SJSA1 (cell line): ENCODE results near the gene DST. TPM values are rescaled to one million over a fixed set of nuclear protein-coding genes. Genes with fewer than 3 reads are reported as not detected.
A peak's percentile ranks its signal among the peaks of the same experiment; 100 is the strongest.

Experiments used
- DNase-seq, 2 experiments: peaks; one replicate each; pipeline ENCODE4 v3.0.0-alpha.2; 2015 to 2020; ENCODE audit warnings: low spot score in 2 of 2, low read depth in 1 of 2
- H3K27ac ChIP-seq: fragments of 250-450 bp; sonication (Bioruptor Pico); 2 replicates; pipeline ENCODE4 v1.5.1; 2020; ENCODE audit warnings: mild to moderate bottlenecking, moderate library complexity
- H3K27me3 ChIP-seq: fragments of 250-450 bp; sonication (Bioruptor Pico); replicated peaks from 2 replicates; pipeline ENCODE4 v1.5.1; 2020; ENCODE audit warnings: mild to moderate bottlenecking, moderate library complexity
- H3K36me3 ChIP-seq: fragments of 250-450 bp; sonication (Bioruptor Pico); 2 replicates; pipeline ENCODE4 v1.5.1; 2020; ENCODE audit warnings: mild to moderate bottlenecking
- H3K4me1 ChIP-seq: fragments of 250-450 bp; sonication (Bioruptor Pico); replicated peaks from 2 replicates; pipeline ENCODE4 v1.6.1; 2021; ENCODE audit warnings: mild to moderate bottlenecking
- H3K4me3 ChIP-seq: fragments of 250-450 bp; sonication (Bioruptor Pico); 2 replicates; pipeline ENCODE4 v1.5.1; 2020; ENCODE audit warnings: mild to moderate bottlenecking
- H3K9me3 ChIP-seq: fragments of 250-450 bp; sonication (Bioruptor Pico); replicated peaks from 2 replicates; pipeline ENCODE4 v1.5.1; 2020; ENCODE audit warnings: mild to moderate bottlenecking
- total RNA-seq: library from RNA; depleted of rRNA; stranded (reverse); fragments of >200 nt; shearing (Covaris generic); gene quantifications from 2 replicates; pipeline ENCODE4 v1.2.3, GENCODE V29; 2014

DST gene
- total RNA-seq, 1 experiment from 2014 or later: 160 TPM

GRCh38 chr6:56628105-56628504 is 14.6 kb downstream of the DST start:
- H3K27ac ChIP-seq: no peak overlapping the region
- peaks cover 88% of the 10 kb centered on the region for H3K36me3 ChIP-seq
- DNase-seq: no peak
- H3K4me3 ChIP-seq: no peak overlapping the region
- no peaks in the 10 kb centered on the region for H3K9me3 ChIP-seq
- H3K4me1 ChIP-seq: no peaks in the 10 kb centered on the region
- no peaks in the 10 kb centered on the region for H3K27me3 ChIP-seq

DNA sequence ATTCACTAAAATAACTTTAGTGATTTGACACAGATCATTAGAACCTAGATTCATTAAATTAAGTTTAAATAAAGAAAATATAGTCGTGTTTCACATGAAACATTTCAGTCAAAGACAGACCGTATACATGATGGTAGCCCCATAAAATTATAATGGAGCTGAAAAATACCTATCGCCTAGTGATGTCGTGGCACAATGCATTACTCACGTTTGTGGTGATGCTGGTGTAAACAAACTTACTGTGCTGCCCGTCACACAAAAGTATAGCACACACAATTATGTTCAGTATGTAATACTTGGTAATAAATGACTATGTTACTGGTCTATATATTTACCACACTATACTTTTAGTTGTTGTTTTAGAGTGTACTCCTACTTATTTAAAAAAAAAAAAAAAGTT is 17.3 kb downstream of the DST start:
- H3K27me3 ChIP-seq: no peaks in the 10 kb centered on the region
- no peaks in the 10 kb centered on the region for H3K4me1 ChIP-seq
- peaks cover 77% of the 10 kb centered on the region for H3K36me3 ChIP-seq
- H3K4me3 ChIP-seq: no peak overlapping the region
- peak in 1 of 2 experiments; percentile 20 for DNase-seq
- H3K9me3 ChIP-seq: no peaks in the 10 kb centered on the region
- H3K27ac ChIP-seq: 0 out of 2 replicates have a peak overlapping the region, but pooled peaks have one; percentile 2

- no peak overlapping the region for H3K27ac ChIP-seq
- H3K27me3 ChIP-seq: no peaks in the 10 kb centered on the region
- no peaks in the 10 kb centered on the region for H3K9me3 ChIP-seq
- H3K4me1 ChIP-seq: no peaks in the 10 kb centered on the region
- DNase-seq: no peak
- no peak overlapping the region for H3K4me3 ChIP-seq
- H3K36me3 ChIP-seq: peaks cover 79% of the 10 kb centered on the region
Observed at GRCh38 chr6:56624728-56625069, 18.0 kb downstream of the DST start.

DNA sequence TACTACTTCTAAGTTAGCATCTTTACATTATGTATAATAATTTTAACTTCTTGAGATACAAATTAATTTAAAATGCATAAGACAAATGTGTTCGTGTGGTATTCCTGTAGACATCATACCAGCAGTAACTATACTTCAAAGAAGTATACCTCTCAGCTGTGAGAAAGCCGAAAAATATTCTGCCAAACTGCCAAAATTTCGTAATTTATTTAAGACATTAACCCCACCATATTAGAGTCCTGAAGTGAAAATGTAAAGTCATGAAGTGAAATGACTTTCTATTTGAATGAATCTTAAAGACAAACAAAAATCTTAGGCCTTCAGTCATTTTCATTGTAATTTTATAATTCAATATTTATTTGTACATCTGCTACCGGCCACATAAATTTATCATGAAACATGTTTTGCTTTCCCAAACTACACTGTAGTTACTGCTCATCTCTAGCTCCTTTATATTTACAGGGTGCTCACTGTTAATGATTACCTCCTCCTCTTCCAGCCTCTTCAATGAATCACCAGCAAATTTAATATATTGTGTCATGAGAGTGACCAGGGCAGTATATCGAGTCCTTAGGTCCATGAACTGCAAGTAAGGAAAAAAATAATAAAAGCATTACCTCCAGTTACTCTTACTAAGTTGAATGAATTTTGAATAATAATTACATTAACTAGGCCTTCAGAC is 18.5 kb downstream of the DST start:
- no peaks in the 10 kb centered on the region for H3K9me3 ChIP-seq
- no peaks in the 10 kb centered on the region for H3K4me1 ChIP-seq
- H3K36me3 ChIP-seq: peaks cover 79% of the 10 kb centered on the region
- no peak overlapping the region for H3K27ac ChIP-seq
- no peak overlapping the region for H3K4me3 ChIP-seq
- no peaks in the 10 kb centered on the region for H3K27me3 ChIP-seq
- DNase-seq: no peak

GRCh38 chr6:56620229-56620868 is 22.3 kb downstream of the DST start:
- no peak overlapping the region for H3K4me3 ChIP-seq
- no peaks in the 10 kb centered on the region for H3K4me1 ChIP-seq
- no peak for DNase-seq
- H3K36me3 ChIP-seq: peaks cover 77% of the 10 kb centered on the region
- H3K27me3 ChIP-seq: no peaks in the 10 kb centered on the region
- no peaks in the 10 kb centered on the region for H3K9me3 ChIP-seq
- no peak overlapping the region for H3K27ac ChIP-seq

GRCh38 chr6:56618050-56618449 is 24.6 kb downstream of the DST start:
- no peak overlapping the region for H3K4me3 ChIP-seq

GRCh38 chr6:56616967-56617366 is 25.7 kb downstream of the DST start:
- no peak for DNase-seq
- Histone ChIP-seq H3K27ac (no peak overlapping the region), H3K9me3 (no peaks in the 10 kb centered on the region), H3K36me3 (peaks cover 73% of the 10 kb centered on the region), H3K4me3 (no peak overlapping the region), H3K27me3 (no peaks in the 10 kb centered on the region), H3K4me1 (no peaks in the 10 kb centered on the region)

More at GRCh38 chr6:56618050-56618449, 24.6 kb downstream of the DST start:
- Histone ChIP-seq H3K27ac (no peak overlapping the region), H3K9me3 (no peaks in the 10 kb centered on the region), H3K4me1 (no peaks in the 10 kb centered on the region), H3K27me3 (no peaks in the 10 kb centered on the region), H3K36me3 (peaks cover 73% of the 10 kb centered on the region)
- no peak for DNase-seq

DNA sequence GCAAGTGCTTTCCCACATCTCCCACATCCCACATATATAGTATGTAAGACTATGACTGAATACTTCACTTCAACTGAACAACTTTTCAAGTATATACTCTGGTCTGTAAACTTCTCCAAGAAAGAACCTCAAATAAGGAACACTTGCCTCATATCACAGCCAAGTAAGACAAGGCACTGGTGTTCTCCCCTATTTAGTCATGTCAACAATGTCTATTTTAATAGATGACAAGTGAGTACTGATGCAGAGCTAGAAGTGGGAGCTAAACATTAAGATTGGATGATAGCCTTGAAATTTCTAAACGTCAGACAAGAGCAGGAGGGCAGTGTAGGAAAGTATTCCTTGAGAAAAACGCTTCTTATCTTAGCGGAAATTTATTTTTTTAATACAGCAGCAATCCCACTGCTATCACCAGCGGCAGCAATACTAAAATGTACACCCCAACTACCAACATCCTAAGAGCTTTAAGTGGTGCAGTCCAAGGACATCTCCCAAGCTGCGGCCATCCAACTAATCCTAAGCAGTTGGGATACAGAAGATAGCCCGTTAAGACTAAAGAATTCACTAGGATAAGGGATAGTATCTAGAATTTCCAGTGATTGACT is 29.3 kb downstream of the DST start:
- Histone ChIP-seq H3K4me3 (no peak overlapping the region), H3K4me1 (no peaks in the 10 kb centered on the region), H3K36me3 (peaks cover 65% of the 10 kb centered on the region), H3K27me3 (no peaks in the 10 kb centered on the region), H3K9me3 (no peaks in the 10 kb centered on the region), H3K27ac (no peak overlapping the region)
- no peak for DNase-seq

GRCh38 chr6:56608332-56608731 is 34.4 kb downstream of the DST start:
- no peak for DNase-seq
- no peaks in the 10 kb centered on the region for H3K27me3 ChIP-seq
- H3K36me3 ChIP-seq: peaks cover 62% of the 10 kb centered on the region
- H3K4me3 ChIP-seq: no peak overlapping the region
- no peaks in the 10 kb centered on the region for H3K4me1 ChIP-seq
- no peaks in the 10 kb centered on the region for H3K9me3 ChIP-seq
- H3K27ac ChIP-seq: no peak overlapping the region

- peaks cover 71% of the 10 kb centered on the region for H3K36me3 ChIP-seq
Observed at GRCh38 chr6:56607111-56607752, 35.5 kb downstream of the DST start.

GRCh38 chr6:56605435-56605834 is 37.3 kb downstream of the DST start:
- no peak overlapping the region for H3K27ac ChIP-seq
- H3K4me1 ChIP-seq: no peaks in the 10 kb centered on the region
- H3K27me3 ChIP-seq: no peaks in the 10 kb centered on the region
- H3K9me3 ChIP-seq: no peaks in the 10 kb centered on the region
- peaks cover 78% of the 10 kb centered on the region for H3K36me3 ChIP-seq
- DNase-seq: no peak
- H3K4me3 ChIP-seq: no peak overlapping the region

More at GRCh38 chr6:56607111-56607752, 35.5 kb downstream of the DST start:
- H3K27ac ChIP-seq: no peak overlapping the region
- H3K4me3 ChIP-seq: no peak overlapping the region
- H3K4me1 ChIP-seq: no peaks in the 10 kb centered on the region
- no peak for DNase-seq
- H3K27me3 ChIP-seq: no peaks in the 10 kb centered on the region
- no peaks in the 10 kb centered on the region for H3K9me3 ChIP-seq

GRCh38 chr6:56604186-56604585 is 38.5 kb downstream of the DST start:
- Histone ChIP-seq H3K27ac (no peak overlapping the region), H3K9me3 (no peaks in the 10 kb centered on the region), H3K4me3 (no peak overlapping the region), H3K36me3 (peaks cover 85% of the 10 kb centered on the region), H3K4me1 (no peaks in the 10 kb centered on the region), H3K27me3 (no peaks in the 10 kb centered on the region)
- no peak for DNase-seq

DNA sequence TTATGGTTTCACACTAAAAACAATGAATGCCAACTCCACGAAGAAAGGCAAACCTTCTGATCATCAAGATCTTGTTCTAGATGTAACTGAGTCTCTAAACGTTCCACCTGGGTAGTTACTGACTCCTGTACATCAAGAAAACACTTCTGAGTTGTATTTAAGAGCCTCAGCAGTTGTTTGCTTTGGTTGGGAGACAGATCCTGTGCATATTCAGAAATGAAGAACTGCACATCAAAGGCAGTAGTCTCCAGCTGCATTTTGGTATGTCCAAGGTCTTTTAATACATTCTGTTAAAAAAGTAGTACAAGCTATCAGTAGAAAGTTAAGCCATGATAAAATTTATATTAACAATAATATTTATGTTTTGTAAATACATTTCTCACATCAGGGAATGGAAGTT is 41.3 kb downstream of the DST start:
- no peak overlapping the region for H3K27ac ChIP-seq
- no peak for DNase-seq
- H3K4me1 ChIP-seq: no peaks in the 10 kb centered on the region
- H3K9me3 ChIP-seq: no peaks in the 10 kb centered on the region
- H3K4me3 ChIP-seq: no peak overlapping the region
- no peaks in the 10 kb centered on the region for H3K27me3 ChIP-seq
- peaks cover 78% of the 10 kb centered on the region for H3K36me3 ChIP-seq
